H1 (cell line): ENCODE results near the gene AP2A1. TPM values are rescaled to one million over a fixed set of nuclear protein-coding genes. Genes with fewer than 3 reads are reported as not detected.

Source experiments
- CHD1 ChIP-seq: IDR thresholded peaks from 2 replicates; pipeline ENCODE4 v1.6.1; 2012; ENCODE audit warnings: low read depth, low read length, improper control_type of control experiment
- CREB1 ChIP-seq: IDR thresholded peaks from 2 replicates; pipeline ENCODE4 v1.6.1; 2012; ENCODE audit warnings: inconsistent platforms
- EP300 ChIP-seq, 2 experiments: IDR thresholded peaks; 1 replicate in 1 of 2; 2 replicates in 1 of 2; pipeline ENCODE4 v1.6.1; 2011 to 2012; ENCODE audit warnings: low read depth in 2 of 2, low read length in 2 of 2, mild to moderate bottlenecking in 2 of 2, borderline replicate concordance in 1 of 2, inconsistent platforms in 1 of 2, moderate library complexity in 1 of 2
- GTF2F1 ChIP-seq: IDR thresholded peaks from 2 replicates; pipeline ENCODE4 v1.6.1; 2012; ENCODE audit warnings: low read depth, low read length, improper control_type of control experiment, borderline replicate concordance
- JUN ChIP-seq: IDR thresholded peaks from 2 replicates; pipeline ENCODE4 v1.6.1; 2011; ENCODE audit warnings: low read depth, mild to moderate bottlenecking, improper control_type of control experiment, low read length
- JUND ChIP-seq: IDR thresholded peaks from 2 replicates; pipeline ENCODE4 v1.6.1; 2011; ENCODE audit warnings: mild to moderate bottlenecking, improper control_type of control experiment, low read length
- MAFK ChIP-seq: IDR thresholded peaks from 2 replicates; pipeline ENCODE4 v1.6.1; 2012; ENCODE audit warnings: low read depth, mild to moderate bottlenecking, improper control_type of control experiment, low read length
- SIRT6 ChIP-seq: IDR thresholded peaks from one replicate; pipeline ENCODE4 v1.7.1; 2012; ENCODE audit warnings: low read length, inconsistent platforms
- SP1 ChIP-seq: IDR thresholded peaks from 2 replicates; pipeline ENCODE4 v1.6.1; 2011; ENCODE audit warnings: low read depth, low read length
- SP2 ChIP-seq: IDR thresholded peaks from 2 replicates; pipeline ENCODE4 v1.6.1; 2012; ENCODE audit warnings: mild to moderate bottlenecking, low read length, inconsistent platforms
- SUZ12 ChIP-seq: fragments of 200-600 bp; sonication (generic); IDR thresholded peaks from 2 replicates; pipeline ENCODE4 v1.6.1; 2012; ENCODE audit warnings: mild to moderate bottlenecking, inconsistent platforms, low read length, moderate library complexity, mixed read lengths
- TEAD4 ChIP-seq: IDR thresholded peaks from 2 replicates; pipeline ENCODE4 v1.6.1; 2012; ENCODE audit warnings: low read depth, low read length, inconsistent platforms, mixed read lengths
- polyA plus RNA-seq, 7 experiments: library from polyadenylated mRNA; depleted of rRNA in 3 of 7; stranded (reverse) in 5 of 7; unstranded in 2 of 7; fragments of >200 nt in 5 of 7; fragments of 200-250 nt in 2 of 7; gene quantifications; 1 replicate in 5 of 7; 2 replicates in 1 of 7; 4 replicates in 1 of 7; pipeline versions ENCODE4 v1.2.1 to v1.2.3, GENCODE V29; 2011 to 2013; ENCODE audit warnings: missing spikeins in 2 of 7, mixed read lengths in 2 of 7
- total RNA-seq: library from RNA; stranded (reverse); fragmentation: NEBNext Ultra II Directional; extraction: Animal tissue kit (Norgen Biotek cat#: 25700); gene quantifications from 2 replicates; pipeline ENCODE4 v1.2.1, GENCODE V29; 2021
- TF ChIP-seq, protein P1 (sequence below): IDR thresholded peaks from 2 replicates; pipeline ENCODE4 v1.6.1; 2012; ENCODE audit warnings: inconsistent platforms
- TF ChIP-seq, protein P2 (sequence below): IDR thresholded peaks from 2 replicates; pipeline ENCODE4 v1.6.1; 2012; ENCODE audit warnings: inconsistent platforms

The AP2A1 gene
- total and polyA plus RNA-seq, 2 of the 8 experiments (the other 6 are each of a cell fraction or from before 2014, with no cell fraction given) = 105 to 106 TPM

DNA sequence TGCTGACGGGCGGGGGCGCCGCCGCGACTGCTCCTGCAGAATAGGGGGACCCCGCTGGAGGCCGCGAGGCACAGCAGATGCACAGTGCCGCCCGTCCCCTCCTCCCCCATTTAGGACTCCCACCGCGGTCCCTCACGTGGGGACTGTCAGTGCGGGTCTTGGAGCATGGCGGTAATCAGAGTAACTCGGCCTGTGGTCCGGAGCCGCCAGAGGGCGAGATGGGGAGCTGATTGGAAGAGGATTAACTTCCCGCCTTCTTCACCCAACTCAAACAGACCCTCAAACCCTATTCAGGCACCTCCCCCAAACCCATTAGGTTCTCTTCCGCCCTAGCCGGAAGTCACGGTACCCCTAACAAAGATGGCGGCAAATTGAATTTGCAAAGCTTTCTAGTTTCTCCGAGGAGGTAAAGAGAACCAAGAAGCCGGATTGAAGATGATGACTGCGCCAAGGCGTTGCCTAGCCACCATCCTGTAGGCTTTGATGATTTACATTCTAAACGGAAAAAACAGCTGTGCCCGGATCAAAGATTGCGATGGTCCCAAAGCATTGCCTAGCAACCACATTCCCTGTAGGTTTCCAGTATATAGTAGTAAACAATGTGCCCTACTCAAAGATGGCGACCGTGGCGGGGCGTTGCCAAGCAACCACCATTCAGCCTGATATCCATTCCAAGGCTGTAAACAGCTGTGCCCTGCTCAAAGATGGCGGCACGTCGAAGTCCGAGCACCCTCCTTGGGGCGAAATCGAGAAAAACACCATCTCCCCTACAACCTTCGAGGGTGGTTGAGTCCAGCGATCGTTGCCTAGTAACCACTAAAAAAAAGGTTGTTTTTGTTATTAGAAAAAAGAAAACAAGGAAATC is 46.4 kb downstream of the AP2A1 start, which contains the start of gene FUZ (continued):
- no peak for TF ChIP-seq SP2
- TF ChIP-seq JUN = no peak
- TF ChIP-seq GTF2F1 = no peak
- TF ChIP-seq MAFK = no peak
- TF ChIP-seq, protein P1, sequence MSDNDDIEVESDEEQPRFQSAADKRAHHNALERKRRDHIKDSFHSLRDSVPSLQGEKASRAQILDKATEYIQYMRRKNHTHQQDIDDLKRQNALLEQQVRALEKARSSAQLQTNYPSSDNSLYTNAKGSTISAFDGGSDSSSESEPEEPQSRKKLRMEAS = peak; percentile 86
- no peak for TF ChIP-seq SUZ12
- TF ChIP-seq CHD1 = peak; percentile 86
- TF ChIP-seq, protein P2, sequence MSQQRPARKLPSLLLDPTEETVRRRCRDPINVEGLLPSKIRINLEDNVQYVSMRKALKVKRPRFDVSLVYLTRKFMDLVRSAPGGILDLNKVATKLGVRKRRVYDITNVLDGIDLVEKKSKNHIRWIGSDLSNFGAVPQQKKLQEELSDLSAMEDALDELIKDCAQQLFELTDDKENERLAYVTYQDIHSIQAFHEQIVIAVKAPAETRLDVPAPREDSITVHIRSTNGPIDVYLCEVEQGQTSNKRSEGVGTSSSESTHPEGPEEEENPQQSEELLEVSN = peak; percentile 90
- peak in 1 of 2 experiments; percentile 97; a peak in 1 of 3 replicates for TF ChIP-seq EP300 (IDR thresholded peaks at IDR 0.05; ENCODE audit: borderline replicate concordance in 1 of 2, low read depth in 2 of 2, low read length in 2 of 2)
- TF ChIP-seq SIRT6 = no peak
- TF ChIP-seq SP1 = peak; percentile 82
- TF ChIP-seq TEAD4 = peak; percentile 81
- 0 out of 2 replicates have a peak, but pooled peaks have one; percentile 41 for TF ChIP-seq CREB1
- TF ChIP-seq JUND = peak; percentile 82
